NCI-H82 treated with DMSO at 0.1 percent for 48 hours (cell line): ENCODE data around the gene NECTIN3.

Experiments used
- DNase-seq: peaks from one replicate; lab custom pipeline; 2025; ENCODE audit not compliant: unreplicated experiment; lab: John Stamatoyannopoulos, UW

NECTIN3 gene

DNA sequence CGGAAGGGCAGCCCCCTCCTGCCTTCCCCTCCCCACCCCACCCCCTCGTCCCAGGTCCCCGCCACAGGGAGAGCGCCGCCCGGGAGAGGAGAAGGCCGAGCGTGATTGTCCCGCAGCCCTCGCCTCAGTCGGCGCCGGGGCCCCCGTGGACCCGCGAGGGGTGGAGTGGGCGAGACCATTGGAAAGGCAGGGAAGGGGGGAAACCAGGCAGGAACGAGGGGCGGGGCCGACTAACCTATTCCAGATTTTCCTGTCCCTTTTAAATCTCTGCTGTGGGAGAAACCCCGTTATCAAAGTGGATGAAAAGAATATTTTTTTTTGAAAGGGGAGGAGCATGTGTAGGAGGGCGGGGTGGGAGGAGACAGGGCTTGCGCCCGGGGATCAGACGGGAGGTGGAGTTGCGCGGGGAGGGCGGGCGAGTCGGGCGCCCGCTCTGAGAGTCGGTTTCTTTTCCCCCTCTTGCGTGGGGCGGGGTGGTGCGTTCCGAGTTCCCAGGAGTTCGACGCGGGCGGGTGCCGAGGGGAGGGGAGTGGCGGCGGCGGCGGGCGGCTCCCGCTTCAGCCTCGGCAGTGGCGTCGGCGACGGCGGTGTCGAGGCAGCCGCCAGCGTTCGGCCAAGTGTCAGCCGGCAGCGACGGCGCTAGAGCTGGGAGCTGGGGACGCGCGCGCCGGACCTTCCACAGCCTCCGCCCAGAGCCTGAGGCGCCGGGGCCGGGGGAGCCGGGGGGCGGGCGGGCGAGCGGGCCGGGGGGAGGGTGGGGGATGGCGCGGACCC lies at the start of gene NECTIN3:
NECTIN3 (plus strand) TSS at position 560 of the 774 bp plus-strand sequence; CDS start at position 762, 202 bp downstream.
- peak; percentile 76 for DNase-seq

- DNase-seq, result no peak
Observed at GRCh38 chr3:111027868-111028267, 43.7 kb upstream of the NECTIN3 start.

DNA sequence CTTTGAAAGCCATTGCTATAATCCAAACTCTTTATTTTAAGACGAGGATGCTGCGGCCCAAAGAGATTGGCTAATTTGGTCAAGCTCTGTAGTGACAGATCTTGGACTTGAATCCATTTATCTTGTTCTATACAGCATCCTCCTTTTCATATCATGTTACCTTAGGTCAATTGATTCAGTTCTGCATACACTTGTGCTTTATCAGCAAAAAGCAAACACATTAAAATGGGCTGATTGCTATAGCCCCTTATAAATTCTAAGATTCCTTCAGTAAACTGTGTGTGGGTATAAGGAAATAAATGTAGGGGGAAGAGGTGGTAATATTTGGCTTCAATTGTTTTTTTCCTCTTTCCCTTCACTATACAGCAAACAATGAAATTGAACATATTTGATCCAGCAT lies 40.1 kb upstream of the NECTIN3 start:
- no peak for DNase-seq

DNA sequence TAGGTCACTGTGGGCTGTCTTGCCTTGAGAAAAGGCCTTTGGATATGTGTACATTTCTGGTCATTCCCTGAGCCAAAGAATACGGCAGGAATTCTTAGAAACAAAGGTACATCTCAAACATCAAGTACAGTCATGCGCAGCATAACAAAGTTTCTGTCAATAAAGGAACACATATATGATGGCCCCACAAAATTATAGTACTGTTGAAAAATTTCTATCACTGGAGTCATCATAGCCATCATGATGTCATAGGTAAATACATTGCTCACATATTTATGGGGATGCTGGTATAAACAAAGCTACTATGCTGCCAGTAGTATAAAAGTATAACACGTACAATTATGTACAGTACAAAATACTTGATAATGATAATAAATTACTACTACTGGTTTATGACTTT lies 38.9 kb upstream of the NECTIN3 start:
- DNase-seq, result no peak

DNA sequence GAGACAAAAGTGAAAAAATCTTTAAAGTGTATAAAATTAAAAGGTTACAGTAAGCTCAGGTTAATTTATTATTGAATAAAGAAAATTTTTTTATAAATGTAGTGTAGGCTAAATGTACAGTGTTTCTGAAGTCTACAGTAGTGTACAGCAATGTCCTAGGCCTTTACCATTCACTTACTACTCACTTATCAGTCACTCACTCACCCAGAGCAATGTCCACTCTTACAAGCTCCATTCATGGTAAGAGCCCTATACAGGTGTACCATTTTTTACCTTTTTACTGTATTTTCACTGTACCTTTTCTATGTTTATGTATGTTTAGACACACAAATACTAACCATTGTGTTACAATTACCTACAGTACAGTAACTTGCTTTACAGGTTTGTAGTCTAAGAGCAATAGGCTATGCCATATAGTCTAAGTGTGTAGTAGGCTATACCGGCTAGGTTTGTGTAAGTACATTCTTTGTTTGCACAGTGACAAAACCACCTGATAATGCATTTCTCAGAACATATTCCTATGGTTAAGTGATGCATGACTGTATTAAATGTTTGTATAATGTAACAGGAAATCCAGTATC lies 38.1 kb upstream of the NECTIN3 start:
- DNase-seq, result no peak

GRCh38 chr3:111035316-111035715 lies 36.3 kb upstream of the NECTIN3 start:
- no peak for DNase-seq

DNA sequence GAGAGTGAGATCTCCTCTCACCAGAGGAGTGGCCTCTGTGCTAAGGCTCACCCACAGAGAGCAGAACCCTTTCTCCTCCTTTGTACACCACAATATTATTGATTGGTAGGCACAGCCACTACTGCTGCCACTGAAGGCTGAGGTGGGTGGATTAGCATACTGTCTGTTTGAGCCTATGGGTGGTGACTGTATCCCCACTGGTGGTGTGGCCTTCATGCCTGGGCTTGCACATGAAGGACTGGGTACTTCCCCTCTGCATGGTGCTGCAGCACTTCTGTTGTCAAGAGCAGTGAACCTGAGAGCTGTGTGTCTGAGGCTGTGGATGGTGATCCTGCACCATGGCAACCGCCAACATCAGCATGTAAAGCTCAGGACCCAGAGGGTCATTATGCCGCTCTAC lies 35.7 kb upstream of the NECTIN3 start:
- no peak for DNase-seq

- DNase-seq, result no peak
Observed at GRCh38 chr3:111040959-111041358, 30.7 kb upstream of the NECTIN3 start.

- no peak for DNase-seq
Observed at GRCh38 chr3:111045564-111045963, 26.1 kb upstream of the NECTIN3 start.

GRCh38 chr3:111047042-111047441 lies 24.6 kb upstream of the NECTIN3 start:
- no peak for DNase-seq

GRCh38 chr3:111047812-111048435 lies 23.7 kb upstream of the NECTIN3 start:
- no peak for DNase-seq

- DNase-seq, result no peak
Observed at GRCh38 chr3:111051354-111051753, 20.3 kb upstream of the NECTIN3 start.

DNA sequence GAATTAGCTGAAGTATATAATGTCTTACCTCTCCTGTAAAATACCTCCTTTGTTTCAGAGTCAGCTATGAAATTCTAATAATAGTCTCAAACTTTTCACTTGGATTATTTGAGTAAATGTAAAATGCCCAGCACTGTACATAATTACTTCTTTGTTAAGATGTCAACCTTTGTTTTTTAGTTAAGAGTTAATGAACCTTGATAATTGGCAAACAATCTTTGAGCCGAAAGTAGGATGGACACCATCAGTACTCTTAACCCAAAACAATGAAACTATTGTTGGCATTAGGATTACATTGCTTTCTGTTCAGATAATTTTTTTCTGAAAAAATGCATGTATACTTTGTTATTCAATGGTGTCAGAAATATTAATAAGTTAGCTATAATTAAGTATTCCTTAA lies 3.0 kb upstream of the NECTIN3 start:
- no peak for DNase-seq

- peak; percentile 21 for DNase-seq
Observed at GRCh38 chr3:111069974-111070771, 1.4 kb upstream of the NECTIN3 start.

DNA sequence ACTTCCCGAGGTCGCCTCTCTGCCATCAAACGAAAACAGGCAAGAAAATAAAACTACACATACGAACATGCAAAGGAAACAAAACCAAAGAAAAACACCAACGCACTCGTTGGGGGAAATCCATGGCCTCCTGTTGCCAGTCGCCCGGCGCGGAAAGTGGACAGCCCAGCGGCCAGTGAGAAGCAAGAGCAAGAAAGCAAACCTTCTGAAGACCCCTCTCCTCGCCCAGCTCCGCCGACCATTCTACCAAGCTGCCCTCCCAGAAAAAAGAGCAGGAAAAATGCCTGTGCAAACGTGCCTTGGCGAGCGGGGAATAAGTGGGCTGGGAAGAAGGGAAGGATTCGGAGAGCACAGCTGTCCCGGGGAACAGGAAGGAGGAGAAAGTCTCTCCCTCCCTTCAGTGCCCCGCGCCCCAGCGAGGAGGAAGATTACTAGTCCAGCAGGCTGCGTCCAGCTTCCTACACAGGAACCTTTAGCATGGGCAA lies 802 bp upstream of the NECTIN3 start:
- DNase-seq, result peak; percentile 53

DNA sequence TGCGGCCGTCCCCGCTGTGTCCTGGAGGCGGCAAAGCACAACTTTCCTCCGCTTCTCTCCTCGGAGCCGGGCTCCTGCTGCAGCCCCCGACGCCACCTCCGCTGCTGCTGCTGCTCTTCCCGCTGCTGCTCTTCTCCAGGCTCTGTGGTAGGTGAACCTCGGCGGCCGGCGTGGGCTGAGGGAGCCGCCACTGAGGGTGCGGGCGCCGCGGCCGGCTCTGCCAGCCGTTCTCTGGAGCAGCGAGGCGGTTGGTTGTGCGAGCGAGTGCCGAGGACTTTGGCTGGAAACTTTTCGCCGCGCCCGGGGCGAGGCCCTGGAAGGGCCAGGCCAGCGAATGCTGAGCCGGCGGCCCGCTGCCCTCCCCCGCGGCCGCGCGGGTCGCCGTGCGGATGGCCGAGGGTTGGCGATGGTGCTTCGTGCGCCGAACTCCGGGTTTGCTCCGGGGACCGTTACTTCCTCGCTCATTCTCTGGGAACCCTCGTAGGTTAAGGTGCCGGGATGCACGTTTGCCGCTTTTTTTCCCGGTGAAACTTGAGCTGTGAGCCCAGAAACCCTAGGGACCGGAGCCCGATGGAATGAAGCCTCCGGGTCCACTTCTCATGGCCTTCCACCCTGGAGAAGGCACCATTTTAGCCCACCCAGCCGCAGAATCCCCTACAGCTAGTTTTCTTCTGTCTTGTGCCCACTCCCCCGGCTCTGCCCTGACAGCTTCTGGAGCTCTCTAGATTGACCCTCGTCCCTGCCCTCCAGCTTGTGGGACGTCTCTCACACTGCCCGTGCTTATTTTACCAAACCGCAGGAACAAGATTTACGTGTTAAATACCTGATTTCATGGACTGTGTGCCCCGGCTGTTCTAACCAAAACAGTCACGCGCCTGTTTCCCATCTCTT lies 660 bp downstream of the NECTIN3 start:
- DNase-seq, result no peak

GRCh38 chr3:111073218-111073617 lies 1.6 kb downstream of the NECTIN3 start:
- no peak for DNase-seq

DNA sequence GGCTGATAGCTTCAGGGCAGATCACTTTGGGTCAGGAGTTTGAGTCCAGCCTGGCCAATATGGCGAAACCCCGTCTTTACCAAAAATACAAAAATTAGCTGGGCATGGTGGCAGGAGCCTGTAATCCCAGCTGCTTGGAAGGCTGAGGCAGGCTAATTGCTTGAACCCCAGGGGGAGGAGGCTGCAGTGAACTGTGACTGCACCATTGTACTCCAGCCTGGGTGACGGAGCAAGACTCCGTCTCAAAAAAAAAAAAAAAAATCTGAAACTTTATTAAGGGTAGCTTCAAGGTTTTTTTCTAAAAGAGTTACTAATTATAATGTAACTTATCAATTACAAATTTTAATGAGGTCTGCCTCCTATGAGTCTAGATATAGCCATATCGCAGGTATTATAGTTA lies 5.1 kb downstream of the NECTIN3 start:
- DNase-seq, result no peak

- DNase-seq, result no peak
Observed at GRCh38 chr3:111077369-111077768, 5.8 kb downstream of the NECTIN3 start.

DNA sequence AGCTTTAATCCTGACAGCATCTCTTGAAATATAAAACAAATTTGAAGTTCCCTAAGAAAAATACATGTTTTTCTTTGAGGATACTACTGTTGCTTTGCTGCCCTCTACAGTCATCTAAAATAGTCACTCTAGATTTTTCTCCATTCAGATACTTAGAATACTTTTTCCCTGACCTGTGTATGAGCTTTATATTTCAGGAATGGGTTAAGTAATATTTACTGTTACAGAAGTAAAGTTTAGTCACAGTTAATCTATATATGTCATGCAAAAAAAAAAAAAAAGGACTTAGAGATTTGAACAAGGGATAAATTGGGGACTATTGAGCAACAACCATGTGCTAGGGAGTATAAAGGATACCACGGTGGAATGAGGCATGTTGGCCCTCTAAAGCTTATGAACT lies 8.8 kb downstream of the NECTIN3 start:
- DNase-seq, result no peak
